ENCODE results near the gene FAM120B. TPM values are rescaled to one million over a fixed set of nuclear protein-coding genes. Genes with fewer than 3 reads are reported as not detected.
A peak's percentile ranks its signal among the peaks of the same experiment; 100 is the strongest.
"Not testable (repeated sequence)": the region's sequence is repeated elsewhere in the genome, so short reads cannot be mapped to it uniquely, and the experiment has no call there.

The FAM120B gene
- total RNA-seq, 2 donors from 2014 or later: 17.2 to 23.2 TPM

DNA sequence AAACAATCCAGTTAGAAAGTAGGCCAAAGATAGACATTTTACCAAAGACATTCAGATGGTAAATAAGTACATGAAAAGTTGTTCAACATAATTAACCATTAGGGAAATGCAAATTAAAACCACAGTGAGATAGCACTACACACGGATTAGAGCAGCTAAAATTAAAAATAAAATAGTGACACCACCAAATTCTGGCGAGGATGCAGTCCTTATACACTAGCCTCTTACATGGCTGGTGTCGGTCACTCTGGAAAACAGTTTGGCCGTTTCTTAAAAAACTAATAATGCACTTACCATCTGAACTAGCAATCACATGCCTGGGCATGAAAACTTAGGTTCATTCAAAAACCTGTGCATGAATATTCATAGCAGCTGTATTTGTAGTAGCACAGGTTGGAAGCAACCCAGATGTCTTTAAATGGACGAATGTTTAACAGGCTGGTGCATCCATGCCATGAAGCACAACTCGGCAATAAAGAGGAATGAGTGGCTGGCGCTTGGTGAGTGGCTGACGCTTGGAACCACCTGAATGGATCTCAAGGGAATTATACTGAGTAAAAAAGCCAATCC lies 77.0 kb downstream of the FAM120B start:
- DNase-seq (no peak), ATAC-seq (replicated peaks in 1 of 2) (no peak)
- Mint-ChIP-seq H3K36me3 (ENCODE audit: insufficient read depth in 2 of 2) (peaks cover 0 to 2% of the 10 kb centered on the region in 2 donors), H3K4me1 (ENCODE audit: low read depth) (peaks cover 9% of the 10 kb centered on the region), H3K27ac (peak overlapping the region; percentile 47), H3K27me3 (ENCODE audit: low read depth) (no peaks in the 10 kb centered on the region), H3K4me3 (no peak overlapping the region), H3K9me3 (no peaks in the 10 kb centered on the region)

- Mint-ChIP-seq H3K4me3 (no peak overlapping the region), H3K4me1 (ENCODE audit: low read depth) (peaks cover 8% of the 10 kb centered on the region), H3K27me3 (ENCODE audit: low read depth) (no peaks in the 10 kb centered on the region), H3K36me3 (ENCODE audit: insufficient read depth in 2 of 2) (peaks cover 2 to 7% of the 10 kb centered on the region in 2 donors), H3K9me3 (no peaks in the 10 kb centered on the region), H3K27ac (no peak overlapping the region)
- no peak for ATAC-seq (replicated peaks in 1 of 2)
- DNase-seq: no peak
Measured at GRCh38 chr6:170385506-170385905, 78.9 kb downstream of the FAM120B start.

DNA sequence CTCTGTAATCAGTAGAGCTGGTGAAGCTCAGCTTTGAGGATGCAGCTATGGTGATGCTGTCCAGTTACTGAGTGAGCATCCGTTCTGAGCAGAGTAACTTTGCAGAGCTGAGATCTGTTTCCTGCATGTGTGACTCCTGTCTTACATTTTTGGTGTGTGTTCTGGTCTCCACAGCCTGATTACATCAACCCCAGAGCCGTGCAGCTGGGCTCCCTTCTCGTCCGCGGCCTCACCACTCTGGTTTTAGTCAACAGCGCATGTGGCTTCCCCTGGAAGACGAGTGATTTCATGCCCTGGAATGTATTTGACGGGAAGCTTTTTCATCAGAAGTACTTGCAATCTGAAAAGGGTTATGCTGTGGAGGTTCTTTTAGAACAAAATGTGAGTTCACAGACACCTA lies 81.6 kb downstream of the FAM120B start:
- H3K27ac Mint-ChIP-seq: no peak overlapping the region
- ATAC-seq (replicated peaks in 1 of 2) (no peak), DNase-seq (no peak)
- no peaks in the 10 kb centered on the region for H3K27me3 Mint-ChIP-seq (ENCODE audit: low read depth)
- H3K9me3 Mint-ChIP-seq: no peaks in the 10 kb centered on the region
- H3K4me3 Mint-ChIP-seq: no peak overlapping the region
- H3K36me3 Mint-ChIP-seq (ENCODE audit: insufficient read depth in 2 of 2): peaks cover 2 to 7% of the 10 kb centered on the region in 2 donors
- H3K4me1 Mint-ChIP-seq (ENCODE audit: low read depth): no peaks in the 10 kb centered on the region

DNA sequence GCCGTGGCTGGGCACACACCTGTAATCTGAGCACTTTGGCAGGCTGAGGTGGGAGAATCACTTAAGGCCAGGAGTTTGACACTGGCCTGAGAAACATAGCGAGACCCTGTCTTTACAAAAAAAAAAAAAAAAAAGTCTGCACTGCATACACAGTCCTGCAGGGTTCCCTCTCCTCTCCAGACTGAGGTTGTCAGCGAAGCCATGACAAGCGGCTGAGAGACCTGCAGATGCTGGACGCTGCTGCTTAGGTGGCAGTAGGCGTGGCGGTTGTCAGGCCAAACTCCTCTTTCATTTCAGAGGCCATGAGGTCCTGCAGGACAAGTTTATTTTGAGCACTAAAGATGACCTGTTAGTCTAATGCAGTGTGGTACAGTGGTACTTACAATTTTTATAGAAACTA lies 86.5 kb downstream of the FAM120B start:
- Mint-ChIP-seq H3K36me3 (ENCODE audit: insufficient read depth in 2 of 2) (peaks cover 3 to 17% of the 10 kb centered on the region in 2 donors), H3K4me1 (ENCODE audit: low read depth) (peaks cover 13% of the 10 kb centered on the region), H3K27me3 (ENCODE audit: low read depth) (no peaks in the 10 kb centered on the region), H3K9me3 (no peaks in the 10 kb centered on the region), H3K27ac (no peak overlapping the region), H3K4me3 (no peak overlapping the region)
- ATAC-seq (replicated peaks in 1 of 2): no peak
- DNase-seq: no peak

DNA sequence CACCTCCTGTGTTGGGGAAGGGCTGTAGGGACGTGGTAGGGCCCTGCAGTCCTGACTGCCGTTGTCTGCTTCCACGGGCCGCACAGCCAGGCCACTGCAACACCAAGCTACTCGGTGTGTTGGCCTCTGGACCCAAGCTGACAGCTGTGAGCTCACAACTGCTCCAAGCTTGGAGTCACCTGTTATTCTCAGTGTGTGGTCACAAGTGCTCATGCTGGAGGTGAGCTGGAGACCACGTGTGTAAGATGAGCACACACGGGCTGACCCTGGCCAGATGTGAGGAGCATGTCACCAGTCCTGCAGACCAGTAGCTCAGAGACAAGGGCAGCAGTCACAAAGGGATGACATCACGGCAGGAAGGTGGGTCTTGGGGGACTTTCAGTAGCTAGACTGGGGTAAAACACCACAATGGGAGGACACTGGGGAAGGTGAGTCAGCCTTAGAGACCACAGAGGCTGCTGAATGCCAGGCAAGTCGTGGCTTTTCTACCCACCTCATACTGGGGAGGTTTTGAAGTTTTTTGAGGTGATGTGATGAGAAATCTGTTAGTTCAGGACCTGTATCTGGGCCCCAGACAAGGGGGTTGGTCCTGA lies 87.3 kb downstream of the FAM120B start:
- Mint-ChIP-seq H3K4me1 (ENCODE audit: low read depth) (peaks cover 13% of the 10 kb centered on the region), H3K4me3 (peak overlapping the region in 1 of 2 donors; percentile 19), H3K9me3 (no peaks in the 10 kb centered on the region), H3K36me3 (ENCODE audit: insufficient read depth in 2 of 2) (peaks cover 3 to 17% of the 10 kb centered on the region in 2 donors), H3K27me3 (ENCODE audit: low read depth) (no peaks in the 10 kb centered on the region), H3K27ac (peak overlapping the region; percentile 17)
- ATAC-seq (replicated peaks in 1 of 2) (peak; percentile 96 to 97), DNase-seq (peak; percentile 74 to 82)

DNA sequence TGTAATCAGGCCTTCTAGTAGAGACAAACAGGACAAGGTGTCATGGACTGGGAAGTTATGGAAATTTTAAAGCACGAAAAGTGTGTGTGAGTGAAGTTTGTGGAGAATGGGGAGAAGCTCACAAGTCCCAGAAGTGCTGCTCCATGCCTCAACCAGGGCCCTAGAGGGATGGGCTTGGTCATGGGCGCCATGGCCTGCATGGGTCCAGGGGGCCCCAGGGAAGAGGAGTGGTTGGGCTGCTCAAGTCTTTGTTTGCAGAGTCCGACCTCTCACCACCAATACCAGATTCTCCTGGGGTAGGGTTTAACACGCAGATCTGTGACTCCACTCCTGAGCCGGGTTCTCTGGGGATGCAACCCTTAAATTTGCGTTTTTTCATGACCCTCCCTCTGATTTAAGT lies 88.4 kb downstream of the FAM120B start:
- Mint-ChIP-seq H3K4me1 (ENCODE audit: low read depth) (peaks cover 13% of the 10 kb centered on the region), H3K27me3 (ENCODE audit: low read depth) (no peaks in the 10 kb centered on the region), H3K9me3 (no peaks in the 10 kb centered on the region), H3K36me3 (ENCODE audit: insufficient read depth in 2 of 2) (peaks cover 3 to 11% of the 10 kb centered on the region in 2 donors), H3K27ac (peak overlapping the region; percentile 41), H3K4me3 (no peak overlapping the region)
- no peak for ATAC-seq (replicated peaks in 1 of 2)
- no peak for DNase-seq

GRCh38 chr6:170398743-170399369 lies 92.3 kb downstream of the FAM120B start:
- DNase-seq; H3K9me3 Mint-ChIP-seq; ATAC-seq (replicated peaks in 1 of 2); H3K27ac Mint-ChIP-seq; H3K36me3 Mint-ChIP-seq (ENCODE audit: insufficient read depth in 2 of 2); H3K27me3 Mint-ChIP-seq (ENCODE audit: low read depth); H3K4me1 Mint-ChIP-seq (ENCODE audit: low read depth); H3K4me3 Mint-ChIP-seq: not testable (repeated sequence)

DNA sequence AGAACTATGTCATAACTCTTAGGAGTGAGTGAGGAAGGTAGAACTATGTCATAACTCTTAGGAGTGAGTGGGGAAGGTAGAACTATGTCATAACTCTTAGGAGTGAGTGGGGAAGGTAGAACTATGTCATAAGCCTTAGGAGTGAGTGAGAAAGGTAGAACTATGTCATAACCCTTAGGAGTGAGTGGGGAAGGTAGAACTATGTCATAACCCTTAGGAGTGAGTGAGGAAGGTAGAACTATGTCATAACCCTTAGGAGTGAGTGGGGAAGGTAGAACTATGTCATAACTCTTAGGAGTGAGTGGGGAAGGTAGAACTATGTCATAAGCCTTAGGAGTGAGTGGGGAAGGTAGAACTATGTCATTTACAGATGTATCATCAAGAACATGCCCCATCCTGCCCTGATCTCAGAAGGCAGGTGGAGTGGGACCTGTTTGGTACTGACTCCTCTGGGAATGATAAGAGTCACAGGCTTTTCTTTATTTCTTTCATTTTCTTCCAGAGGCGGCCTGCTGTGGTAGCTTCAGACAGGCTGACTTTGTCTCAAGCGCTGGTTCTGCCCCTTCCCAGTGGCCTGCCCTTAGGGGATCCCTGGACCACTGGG lies 93.5 kb downstream of the FAM120B start:
- not testable (repeated sequence) for H3K27ac Mint-ChIP-seq

GRCh38 chr6:170402318-170403040 lies 95.9 kb downstream of the FAM120B start:
- no peak overlapping the region for H3K27ac Mint-ChIP-seq
- no peaks in the 10 kb centered on the region for H3K27me3 Mint-ChIP-seq (ENCODE audit: low read depth)
- peaks cover 2 to 16% of the 10 kb centered on the region in 2 donors for H3K36me3 Mint-ChIP-seq (ENCODE audit: insufficient read depth in 2 of 2)

More for the DNA sequence above, 93.5 kb downstream of the FAM120B start:
- not testable (repeated sequence) for H3K9me3 Mint-ChIP-seq; H3K4me3 Mint-ChIP-seq; H3K4me1 Mint-ChIP-seq (ENCODE audit: low read depth); H3K36me3 Mint-ChIP-seq (ENCODE audit: insufficient read depth in 2 of 2); ATAC-seq (replicated peaks in 1 of 2); DNase-seq; H3K27me3 Mint-ChIP-seq (ENCODE audit: low read depth)

DNA sequence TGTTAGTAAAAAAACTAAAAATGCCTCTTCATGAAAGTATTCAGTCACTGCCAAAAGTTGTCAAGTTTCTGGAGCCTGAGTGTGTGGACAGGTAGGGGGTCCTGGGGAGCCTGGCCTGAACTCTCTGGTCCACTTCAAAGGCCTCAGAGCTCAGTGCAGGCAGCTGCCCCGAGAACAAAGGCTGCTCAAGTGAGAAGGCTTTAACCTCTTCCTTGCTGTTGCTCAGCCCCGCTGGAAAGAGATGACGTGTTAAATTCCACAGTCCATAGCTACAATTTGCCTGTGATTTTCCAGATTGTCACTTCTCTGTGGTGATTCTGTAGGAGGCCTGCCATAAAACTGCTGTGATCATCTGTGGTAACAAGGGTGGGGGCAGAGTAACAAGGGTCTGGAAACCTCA lies 96.9 kb downstream of the FAM120B start:
- Mint-ChIP-seq H3K4me1 (ENCODE audit: low read depth) (no peaks in the 10 kb centered on the region), H3K27me3 (ENCODE audit: low read depth) (no peaks in the 10 kb centered on the region), H3K27ac (no peak overlapping the region), H3K36me3 (ENCODE audit: insufficient read depth in 2 of 2) (peaks cover 2 to 19% of the 10 kb centered on the region in 2 donors), H3K9me3 (no peaks in the 10 kb centered on the region), H3K4me3 (no peak overlapping the region)
- no peak for DNase-seq
- no peak for ATAC-seq (replicated peaks in 1 of 2)

More at GRCh38 chr6:170402318-170403040, 95.9 kb downstream of the FAM120B start:
- Mint-ChIP-seq H3K9me3 (no peaks in the 10 kb centered on the region), H3K4me1 (ENCODE audit: low read depth) (no peaks in the 10 kb centered on the region), H3K4me3 (no peak overlapping the region)
- DNase-seq (no peak), ATAC-seq (replicated peaks in 1 of 2) (no peak)

DNA sequence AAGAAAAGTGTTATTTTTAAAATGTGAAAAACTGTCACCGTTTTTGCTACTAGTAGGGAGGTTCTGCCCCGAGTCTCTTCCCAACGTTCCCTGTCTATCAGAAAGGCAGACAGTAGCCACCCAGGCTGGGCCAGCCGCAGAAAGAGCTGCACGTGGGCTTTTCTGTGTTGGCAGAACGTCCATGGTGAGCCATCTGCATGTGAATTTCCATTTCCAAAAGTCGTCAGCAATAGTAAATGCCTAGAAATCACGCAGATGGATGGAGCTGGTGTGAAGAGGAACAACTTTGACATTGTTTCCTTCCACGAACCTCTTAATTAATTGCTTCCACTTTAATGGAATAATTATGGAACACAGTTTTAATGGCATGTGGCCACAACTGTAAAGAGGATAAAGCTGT lies 97.5 kb downstream of the FAM120B start:
- Mint-ChIP-seq H3K9me3 (no peaks in the 10 kb centered on the region), H3K36me3 (ENCODE audit: insufficient read depth in 2 of 2) (peaks cover 2 to 19% of the 10 kb centered on the region in 2 donors), H3K4me3 (no peak overlapping the region), H3K27ac (no peak overlapping the region), H3K4me1 (ENCODE audit: low read depth) (no peaks in the 10 kb centered on the region), H3K27me3 (ENCODE audit: low read depth) (no peaks in the 10 kb centered on the region)
- DNase-seq: no peak
- no peak for ATAC-seq (replicated peaks in 1 of 2)

GRCh38 chr6:170404697-170405096 lies 98.1 kb downstream of the FAM120B start:
- H3K27me3 Mint-ChIP-seq (ENCODE audit: low read depth): no peaks in the 10 kb centered on the region
- H3K36me3 Mint-ChIP-seq (ENCODE audit: insufficient read depth in 2 of 2): peaks cover 2 to 19% of the 10 kb centered on the region in 2 donors
- no peaks in the 10 kb centered on the region for H3K4me1 Mint-ChIP-seq (ENCODE audit: low read depth)
- peak overlapping the region; percentile 73 for H3K27ac Mint-ChIP-seq
- no peak for DNase-seq
- no peaks in the 10 kb centered on the region for H3K9me3 Mint-ChIP-seq
- no peak overlapping the region for H3K4me3 Mint-ChIP-seq
- ATAC-seq (replicated peaks in 1 of 2): no peak
